ENCODE data around the gene IL7R. TPM values are rescaled to one million over a fixed set of nuclear protein-coding genes. Genes with fewer than 3 reads are reported as not detected.
"Not testable (repeated sequence)": the region's sequence is repeated elsewhere in the genome, so short reads cannot be mapped to it uniquely, and the experiment has no call there.

Gene IL7R
- polyA plus RNA-seq, 1 experiment, result 54.5 TPM

DNA sequence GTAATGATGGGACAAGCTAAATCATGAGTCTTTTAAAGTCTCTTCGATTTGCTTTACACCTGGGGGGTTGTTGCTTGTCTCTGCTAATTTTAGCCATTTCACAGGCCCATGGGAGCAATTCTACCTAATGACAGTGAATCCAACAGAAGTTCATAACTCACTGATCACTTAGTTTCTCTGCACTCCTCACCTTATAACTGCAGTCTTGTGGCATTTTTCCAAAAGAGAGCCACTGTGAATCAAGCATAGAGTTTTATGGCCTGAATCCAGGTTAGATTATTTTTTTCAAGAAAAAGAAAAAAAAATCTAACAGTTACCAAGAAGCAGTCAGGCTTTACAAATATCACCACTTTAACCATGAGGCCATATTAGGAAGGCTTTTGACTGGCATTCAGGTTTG lies 1.5 kb upstream of the IL7R start:
- DNase-seq (ENCODE audit: low read depth), result no peak
- POLR2A ChIA-PET, result interaction anchor here (0.7 kb wide), 1 partner anchor 83 kb away, joined by 4 read pairs; no protein-coding TSS in a partner anchor
- TF ChIP-seq, protein P1, sequence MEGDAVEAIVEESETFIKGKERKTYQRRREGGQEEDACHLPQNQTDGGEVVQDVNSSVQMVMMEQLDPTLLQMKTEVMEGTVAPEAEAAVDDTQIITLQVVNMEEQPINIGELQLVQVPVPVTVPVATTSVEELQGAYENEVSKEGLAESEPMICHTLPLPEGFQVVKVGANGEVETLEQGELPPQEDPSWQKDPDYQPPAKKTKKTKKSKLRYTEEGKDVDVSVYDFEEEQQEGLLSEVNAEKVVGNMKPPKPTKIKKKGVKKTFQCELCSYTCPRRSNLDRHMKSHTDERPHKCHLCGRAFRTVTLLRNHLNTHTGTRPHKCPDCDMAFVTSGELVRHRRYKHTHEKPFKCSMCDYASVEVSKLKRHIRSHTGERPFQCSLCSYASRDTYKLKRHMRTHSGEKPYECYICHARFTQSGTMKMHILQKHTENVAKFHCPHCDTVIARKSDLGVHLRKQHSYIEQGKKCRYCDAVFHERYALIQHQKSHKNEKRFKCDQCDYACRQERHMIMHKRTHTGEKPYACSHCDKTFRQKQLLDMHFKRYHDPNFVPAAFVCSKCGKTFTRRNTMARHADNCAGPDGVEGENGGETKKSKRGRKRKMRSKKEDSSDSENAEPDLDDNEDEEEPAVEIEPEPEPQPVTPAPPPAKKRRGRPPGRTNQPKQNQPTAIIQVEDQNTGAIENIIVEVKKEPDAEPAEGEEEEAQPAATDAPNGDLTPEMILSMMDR (IDR thresholded peaks at IDR 0.05; ENCODE audit: insufficient read depth, low read depth, low read length), result no peak
- Histone ChIP-seq H3K4me3 (ENCODE audit: low read depth, low read length) (no peak overlapping the region), H3K36me3 (ENCODE audit: control insufficient read depth, insufficient read depth, low read length) (no peaks in the 10 kb centered on the region), H3K27me3 (ENCODE audit: control insufficient read depth, insufficient read depth, low read length) (no peaks in the 10 kb centered on the region)
- CTCF ChIA-PET, result interaction anchor here (0.7 kb wide), 1 partner anchor 93 kb away, joined by 3 read pairs; no protein-coding TSS in a partner anchor

DNA sequence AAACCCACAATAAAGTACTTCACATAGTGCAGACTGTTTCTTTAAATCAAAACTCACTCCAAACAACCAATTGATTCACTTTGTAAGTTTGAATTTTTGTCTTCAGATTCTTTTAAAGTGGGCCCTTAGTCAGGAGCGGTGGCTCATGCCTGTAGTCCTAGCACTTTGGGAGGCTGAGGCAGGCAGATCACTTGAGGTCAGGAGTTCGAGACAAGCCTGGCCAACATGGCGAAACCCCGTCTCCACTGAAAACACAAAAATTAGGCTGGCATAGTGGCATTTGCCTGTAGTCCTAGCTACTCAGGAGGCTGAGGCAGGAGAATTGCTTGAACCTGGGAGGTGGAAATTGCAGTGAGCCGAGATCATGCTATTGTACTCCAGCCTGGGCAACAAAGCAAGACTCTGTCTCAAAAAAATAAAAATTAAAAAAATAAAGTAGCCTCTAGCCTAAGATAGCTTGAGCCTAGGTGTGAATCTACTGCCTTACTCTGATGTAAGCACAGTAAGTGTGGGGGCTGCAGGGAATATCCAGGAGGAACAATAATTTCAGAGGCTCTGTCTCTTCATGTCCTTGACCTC lies 416 bp upstream of the IL7R start:
- H3K36me3 ChIP-seq (ENCODE audit: control insufficient read depth, insufficient read depth, low read length); H3K27me3 ChIP-seq (ENCODE audit: control insufficient read depth, insufficient read depth, low read length); DNase-seq (ENCODE audit: low read depth): not testable (repeated sequence)
- H3K4me3 ChIP-seq (ENCODE audit: low read depth, low read length), result peak overlapping the region; percentile 30; the same call in 1 of the 2 replicates
- CTCF ChIA-PET, result interaction anchor here (1.8 to 2.2 kb wide), 2 partner anchors 83 to 205 kb away, joined by 5 to 7 read pairs; no protein-coding TSS in a partner anchor
- POLR2A ChIA-PET, result interaction anchor here (0.6 kb wide), 1 partner anchor 115 kb away, joined by 5 read pairs; no protein-coding TSS in a partner anchor

DNA sequence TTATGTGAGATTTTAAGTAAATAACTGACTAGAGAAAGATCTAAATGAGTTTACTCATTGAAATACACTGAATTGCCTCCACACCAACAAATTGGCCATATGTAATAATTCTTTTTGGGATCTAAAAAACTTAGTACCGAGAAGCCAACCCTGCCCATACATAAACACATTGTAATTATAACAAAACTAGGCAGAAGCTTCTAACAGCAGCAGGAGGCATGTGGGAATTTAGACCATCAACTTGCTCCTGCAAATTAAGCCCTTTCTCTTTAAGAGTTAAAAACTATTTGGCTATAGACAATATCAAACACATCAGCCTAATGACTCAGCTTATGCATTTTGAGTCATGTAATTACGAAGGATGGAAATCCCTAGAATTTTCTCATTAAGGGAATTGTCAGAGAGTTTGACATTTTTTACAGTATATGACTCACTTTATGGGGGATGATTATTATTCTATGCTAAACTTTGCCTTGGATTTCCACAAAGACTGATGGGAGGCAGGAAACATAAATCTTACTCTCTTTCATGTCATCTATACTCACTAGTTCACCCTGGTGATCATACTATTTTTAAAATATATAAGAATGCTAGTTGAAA lies 1.0 kb downstream of the IL7R start:
- Histone ChIP-seq H3K27me3 (ENCODE audit: control insufficient read depth, insufficient read depth, low read length) (no peaks in the 10 kb centered on the region), H3K36me3 (ENCODE audit: control insufficient read depth, insufficient read depth, low read length) (no peaks in the 10 kb centered on the region), H3K4me3 (ENCODE audit: low read depth, low read length) (peak overlapping the region; percentile 30)
- CTCF ChIA-PET, result interaction anchor here (1.3 to 2.2 kb wide), 7 partner anchors 32 to 207 kb away, joined by 3 to 10 read pairs (median 4); no protein-coding TSS in a partner anchor
- POLR2A ChIA-PET, result no interaction called here
- DNase-seq (ENCODE audit: low read depth), result peak; percentile 73
- TF ChIP-seq, protein P1 (IDR thresholded peaks at IDR 0.05; ENCODE audit: insufficient read depth, low read depth, low read length), result no peak

DNA sequence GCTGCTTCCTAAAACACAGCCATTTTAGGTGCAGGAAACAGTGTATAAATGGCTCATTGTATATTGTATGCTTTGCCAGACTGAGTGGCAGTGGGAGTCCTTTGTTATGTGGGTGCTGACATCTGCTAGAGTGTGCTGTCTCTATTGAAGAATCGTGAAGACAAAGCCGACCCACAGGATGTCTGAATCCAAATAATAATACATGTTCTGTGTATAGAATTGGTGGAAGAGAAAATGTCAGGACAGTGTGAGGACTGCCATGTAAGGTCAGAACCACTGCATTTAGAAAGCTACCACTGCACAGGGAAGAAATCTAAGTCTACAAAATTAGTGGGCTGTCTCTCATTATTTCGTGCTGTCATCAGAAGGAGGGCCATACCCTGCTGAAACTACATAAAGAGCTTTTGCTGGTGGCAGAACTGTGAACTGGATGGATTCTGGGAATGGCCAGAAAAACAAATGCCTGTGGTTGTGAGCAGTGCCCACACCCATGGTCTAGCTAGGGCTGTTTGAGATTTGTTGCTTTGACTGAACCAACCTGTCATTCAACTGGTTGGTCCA lies 2.5 kb downstream of the IL7R start:
- no peak for DNase-seq (ENCODE audit: low read depth)
- no peaks in the 10 kb centered on the region for H3K27me3 ChIP-seq (ENCODE audit: control insufficient read depth, insufficient read depth, low read length)
- POLR2A ChIA-PET, result interaction anchor here (0.6 kb wide), 1 partner anchor 69 kb away, joined by 3 read pairs; no protein-coding TSS in a partner anchor
- TF ChIP-seq, protein P1 (IDR thresholded peaks at IDR 0.05; ENCODE audit: insufficient read depth, low read depth, low read length), result no peak
- H3K36me3 ChIP-seq (ENCODE audit: control insufficient read depth, insufficient read depth, low read length), result 0 out of 2 replicates have a peak, but pooled peaks cover 2% of the 10 kb centered on the region
- CTCF ChIA-PET, result interaction anchor here (0.7 to 2.1 kb wide), 7 partner anchors 30 to 381 kb away, joined by 3 to 10 read pairs (median 4); no protein-coding TSS in a partner anchor
- no peak overlapping the region for H3K4me3 ChIP-seq (ENCODE audit: low read depth, low read length)

DNA sequence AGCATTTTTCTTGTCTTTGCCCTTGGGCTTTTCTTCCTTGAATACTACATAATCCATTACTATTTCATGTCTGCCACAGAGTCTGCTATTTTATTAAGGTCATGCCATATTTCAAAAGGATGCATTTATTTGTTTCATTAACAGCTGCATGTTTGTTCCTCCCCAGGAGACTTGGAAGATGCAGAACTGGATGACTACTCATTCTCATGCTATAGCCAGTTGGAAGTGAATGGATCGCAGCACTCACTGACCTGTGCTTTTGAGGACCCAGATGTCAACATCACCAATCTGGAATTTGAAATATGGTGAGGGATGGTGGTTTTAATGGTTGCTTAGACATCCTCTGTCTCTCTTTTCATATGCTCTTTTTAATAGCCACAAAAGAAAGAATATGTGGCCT lies 4.0 kb downstream of the IL7R start:
- ChIA-PET CTCF (interaction anchor here (0.9 to 1.1 kb wide), 2 partner anchors 64 to 82 kb away, joined by 3 to 5 read pairs; no protein-coding TSS in a partner anchor), POLR2A (interaction anchor here (0.6 kb wide), 1 partner anchor 196 kb away, joined by 3 read pairs; no protein-coding TSS in a partner anchor)
- Histone ChIP-seq H3K27me3 (ENCODE audit: control insufficient read depth, insufficient read depth, low read length) (no peaks in the 10 kb centered on the region), H3K36me3 (ENCODE audit: control insufficient read depth, insufficient read depth, low read length) (0 out of 2 replicates have a peak, but pooled peaks cover 2% of the 10 kb centered on the region), H3K4me3 (ENCODE audit: low read depth, low read length) (no peak overlapping the region)
- TF ChIP-seq, protein P1 (IDR thresholded peaks at IDR 0.05; ENCODE audit: insufficient read depth, low read depth, low read length), result no peak
- DNase-seq (ENCODE audit: low read depth), result no peak

All from BJ (cell line).